ENCODE results near the gene BRMS1L.
"Not testable (repeated sequence)": the region's sequence is repeated elsewhere in the genome, so short reads cannot be mapped to it uniquely, and the experiment has no call there.

BRMS1L gene

DNA sequence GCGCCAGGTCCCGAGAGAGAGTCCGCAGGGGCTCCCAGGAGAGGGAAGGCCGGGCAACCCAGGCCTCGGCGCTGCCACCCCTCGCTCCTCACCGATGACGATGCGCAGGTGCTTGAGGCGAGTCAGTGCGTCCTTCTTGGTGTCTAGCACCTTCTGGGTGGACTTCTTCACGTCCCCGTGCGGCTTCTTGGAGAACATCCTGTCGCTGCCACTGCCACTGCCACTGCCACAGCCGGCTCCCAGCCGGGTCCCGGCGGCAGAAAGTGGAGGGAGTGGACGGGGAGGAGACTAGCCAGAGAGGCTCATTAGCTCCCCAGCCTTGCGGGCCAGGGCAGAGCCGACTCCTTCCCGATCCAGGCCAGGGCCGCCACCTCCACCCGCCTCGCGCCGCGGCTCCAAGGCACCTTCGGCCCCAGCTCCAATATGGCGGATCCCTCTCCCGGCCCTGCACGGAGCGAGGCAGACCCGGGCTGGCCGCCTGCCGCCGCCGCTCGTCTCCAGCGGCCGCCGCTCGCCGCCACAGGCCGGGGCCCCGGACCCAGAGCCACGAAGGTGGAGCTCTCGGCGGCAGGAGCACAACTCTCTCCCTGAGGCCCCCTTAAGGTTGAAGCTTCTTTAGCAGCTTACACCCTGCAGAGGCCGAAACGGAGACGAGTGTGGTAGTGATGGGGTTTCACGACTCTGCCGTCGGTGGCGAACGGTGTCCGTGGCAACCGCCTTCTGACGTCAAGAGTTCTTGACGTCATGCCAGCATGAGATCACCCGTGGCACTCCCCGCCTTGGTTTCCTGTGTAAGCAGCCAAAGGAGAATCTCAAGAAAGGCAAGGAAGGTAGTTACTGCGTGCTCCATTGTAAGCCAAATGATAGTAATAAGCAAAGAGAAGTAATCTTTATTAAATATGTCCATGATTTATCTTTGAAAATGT lies 17.2 kb upstream of the BRMS1L start, which contains the start of gene RALGAPA1:
Gene RALGAPA1, minus strand, starts transcription at position 658 of the 926 bp plus-strand sequence. Its CDS starts 460 bp downstream, at position 198.
- H3K4me1 ChIP-seq (ENCODE audit: insufficient read depth, low read length) = peaks cover 30% of the 10 kb centered on the region
- peak within 1 kb of the TSS; percentile 78 to 95 for H3K4me3 ChIP-seq (ENCODE audit: low read depth in 1 of 2, low read length in 2 of 2)
- peak within 1 kb of the TSS; percentile 94 for H3K4me2 ChIP-seq (ENCODE audit: insufficient read depth, low read length)
- TF ChIP-seq, protein P1, sequence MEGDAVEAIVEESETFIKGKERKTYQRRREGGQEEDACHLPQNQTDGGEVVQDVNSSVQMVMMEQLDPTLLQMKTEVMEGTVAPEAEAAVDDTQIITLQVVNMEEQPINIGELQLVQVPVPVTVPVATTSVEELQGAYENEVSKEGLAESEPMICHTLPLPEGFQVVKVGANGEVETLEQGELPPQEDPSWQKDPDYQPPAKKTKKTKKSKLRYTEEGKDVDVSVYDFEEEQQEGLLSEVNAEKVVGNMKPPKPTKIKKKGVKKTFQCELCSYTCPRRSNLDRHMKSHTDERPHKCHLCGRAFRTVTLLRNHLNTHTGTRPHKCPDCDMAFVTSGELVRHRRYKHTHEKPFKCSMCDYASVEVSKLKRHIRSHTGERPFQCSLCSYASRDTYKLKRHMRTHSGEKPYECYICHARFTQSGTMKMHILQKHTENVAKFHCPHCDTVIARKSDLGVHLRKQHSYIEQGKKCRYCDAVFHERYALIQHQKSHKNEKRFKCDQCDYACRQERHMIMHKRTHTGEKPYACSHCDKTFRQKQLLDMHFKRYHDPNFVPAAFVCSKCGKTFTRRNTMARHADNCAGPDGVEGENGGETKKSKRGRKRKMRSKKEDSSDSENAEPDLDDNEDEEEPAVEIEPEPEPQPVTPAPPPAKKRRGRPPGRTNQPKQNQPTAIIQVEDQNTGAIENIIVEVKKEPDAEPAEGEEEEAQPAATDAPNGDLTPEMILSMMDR (IDR thresholded peaks at IDR 0.05; ENCODE audit: borderline replicate concordance, extremely low read depth, low read length, poor library complexity, severe bottlenecking) = peak; percentile 68
- not testable (repeated sequence) for H3K9me3 ChIP-seq (ENCODE audit: insufficient read depth, low read length, severe bottlenecking); H3K27me3 ChIP-seq (ENCODE audit: insufficient read depth, low read length, poor library complexity); H4K20me1 ChIP-seq (ENCODE audit: insufficient read depth, low read length); H3K36me3 ChIP-seq (ENCODE audit: insufficient read depth, low read length)
- H2AFZ ChIP-seq (ENCODE audit: low read depth, low read length) = peak within 1 kb of the TSS; percentile 86
- DNase-seq (peak; percentile 93), ATAC-seq (ENCODE audit: insufficient read depth, low read depth) (peak; percentile 95)
- peak within 1 kb of the TSS; percentile 73 for H3K9ac ChIP-seq (ENCODE audit: low read depth, low read length)
- H3K27ac ChIP-seq (ENCODE audit: low read length) = peak within 1 kb of the TSS; percentile 71
- H3K79me2 ChIP-seq (ENCODE audit: insufficient read depth, low read length) = peaks cover 44% of the 10 kb centered on the region

DNA sequence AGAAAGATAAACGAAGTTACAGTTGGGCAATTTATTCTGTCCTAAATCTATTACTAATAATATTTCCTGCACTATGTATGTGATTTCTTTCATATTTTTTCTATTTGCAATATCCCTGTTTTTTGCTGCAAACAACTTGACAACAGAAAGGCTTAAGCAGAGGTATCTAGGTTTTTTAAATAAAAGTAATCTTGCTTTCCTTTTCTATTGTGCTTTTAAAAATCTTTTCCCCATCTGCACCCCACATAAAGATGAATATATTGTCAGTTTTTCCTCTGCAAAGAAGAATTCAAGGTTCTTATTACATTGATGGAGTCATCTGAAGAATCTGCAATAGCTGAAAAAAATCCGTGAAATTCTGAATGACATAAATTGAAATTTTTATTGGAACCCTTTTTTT lies 16.5 kb upstream of the BRMS1L start:
- peaks cover 2% of the 10 kb centered on the region; the same call in 1 of the 2 replicates for H4K20me1 ChIP-seq (ENCODE audit: insufficient read depth, low read length)
- no peak for DNase-seq
- no peaks in the 10 kb centered on the region for H3K36me3 ChIP-seq (ENCODE audit: insufficient read depth, low read length)
- H3K79me2 ChIP-seq (ENCODE audit: insufficient read depth, low read length) = peaks cover 38% of the 10 kb centered on the region
- H2AFZ ChIP-seq (ENCODE audit: low read depth, low read length) = peak overlapping the region; percentile 86; the same call in 1 of the 2 replicates
- ATAC-seq (ENCODE audit: insufficient read depth, low read depth) = no peak
- H3K4me3 ChIP-seq (ENCODE audit: low read depth in 1 of 2, low read length in 2 of 2) = peak overlapping the region in 1 of 2 experiments; percentile 95; a peak in 2 of 4 replicates
- H3K27ac ChIP-seq (ENCODE audit: low read length) = 0 out of 2 replicates have a peak overlapping the region, but pooled peaks have one; percentile 71
- H3K27me3 ChIP-seq (ENCODE audit: insufficient read depth, low read length, poor library complexity) = no peaks in the 10 kb centered on the region
- H3K9ac ChIP-seq (ENCODE audit: low read depth, low read length) = 0 out of 2 replicates have a peak overlapping the region, but pooled peaks have one; percentile 73
- TF ChIP-seq, protein P1 (IDR thresholded peaks at IDR 0.05; ENCODE audit: borderline replicate concordance, extremely low read depth, low read length, poor library complexity, severe bottlenecking) = no peak
- TF ChIP-seq EZH2 (IDR thresholded peaks at IDR 0.05; ENCODE audit: borderline replicate concordance, low read depth, low read length, severe bottlenecking) = no peak
- peaks cover 30% of the 10 kb centered on the region for H3K4me1 ChIP-seq (ENCODE audit: insufficient read depth, low read length)
- peak overlapping the region; percentile 94 for H3K4me2 ChIP-seq (ENCODE audit: insufficient read depth, low read length)
- no peaks in the 10 kb centered on the region for H3K9me3 ChIP-seq (ENCODE audit: insufficient read depth, low read length, severe bottlenecking)

DNA sequence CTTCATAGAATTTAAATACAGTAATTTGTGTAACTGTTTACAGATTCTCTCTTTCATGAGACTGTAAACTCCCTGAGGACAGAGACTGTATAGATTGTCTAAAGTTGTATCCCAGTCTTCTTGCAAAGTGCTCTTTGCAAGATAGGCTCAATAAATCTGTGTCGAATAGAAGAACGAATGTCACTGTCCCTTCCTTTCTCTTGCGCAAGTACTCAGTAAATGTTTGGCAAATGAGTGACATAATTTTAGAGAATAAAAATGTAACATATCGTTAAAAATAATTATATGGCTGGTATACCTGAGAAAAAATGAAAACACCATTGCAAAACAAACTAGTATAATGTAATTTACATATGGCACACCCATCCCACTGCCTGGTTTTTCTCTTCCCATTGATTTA lies 15.2 kb upstream of the BRMS1L start:
- no peak for TF ChIP-seq EZH2 (IDR thresholded peaks at IDR 0.05; ENCODE audit: borderline replicate concordance, low read depth, low read length, severe bottlenecking)
- no peak overlapping the region for H3K27ac ChIP-seq (ENCODE audit: low read length)
- no peak overlapping the region for H3K9ac ChIP-seq (ENCODE audit: low read depth, low read length)
- H2AFZ ChIP-seq (ENCODE audit: low read depth, low read length) = no peak overlapping the region
- H3K9me3 ChIP-seq (ENCODE audit: insufficient read depth, low read length, severe bottlenecking) = no peaks in the 10 kb centered on the region
- no peaks in the 10 kb centered on the region for H3K36me3 ChIP-seq (ENCODE audit: insufficient read depth, low read length)
- H3K4me1 ChIP-seq (ENCODE audit: insufficient read depth, low read length) = peaks cover 30% of the 10 kb centered on the region
- no peak for ATAC-seq (ENCODE audit: insufficient read depth, low read depth)
- H4K20me1 ChIP-seq (ENCODE audit: insufficient read depth, low read length) = peaks cover 2% of the 10 kb centered on the region; the same call in 1 of the 2 replicates
- no peak overlapping the region for H3K4me3 ChIP-seq (ENCODE audit: low read depth in 1 of 2, low read length in 2 of 2)
- no peaks in the 10 kb centered on the region for H3K27me3 ChIP-seq (ENCODE audit: insufficient read depth, low read length, poor library complexity)
- H3K4me2 ChIP-seq (ENCODE audit: insufficient read depth, low read length) = no peak overlapping the region
- peaks cover 26% of the 10 kb centered on the region for H3K79me2 ChIP-seq (ENCODE audit: insufficient read depth, low read length)
- no peak for DNase-seq

DNA sequence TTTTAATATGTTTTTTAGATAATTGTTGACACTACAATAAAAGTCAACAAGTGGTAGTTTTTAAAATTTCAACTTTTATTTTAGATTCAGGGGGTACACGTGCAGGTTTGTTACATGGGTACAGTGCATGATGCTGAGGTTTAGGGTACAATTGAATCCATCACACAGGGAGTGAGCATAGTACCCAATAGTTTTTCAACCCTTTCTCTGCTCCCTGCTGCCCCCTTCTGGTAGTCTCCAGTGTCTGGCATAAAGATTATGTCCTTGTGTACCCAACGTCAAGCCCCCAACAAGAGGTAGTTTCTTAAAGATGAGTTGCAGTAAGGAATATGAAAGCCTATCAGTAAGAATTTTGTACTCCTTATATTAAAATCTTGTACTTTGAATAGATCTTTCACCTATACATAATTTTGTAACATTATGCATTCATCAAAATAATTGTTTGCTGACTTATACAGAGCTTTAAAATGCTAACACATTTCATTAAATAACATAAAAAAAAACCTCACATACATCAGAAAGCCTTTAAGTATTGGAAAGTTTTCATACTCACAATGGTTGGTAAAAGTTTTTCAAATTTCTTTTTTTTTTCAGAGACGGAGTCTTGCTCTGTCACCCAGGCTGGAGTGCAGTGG lies 11.7 kb upstream of the BRMS1L start:
- H3K4me3 ChIP-seq (ENCODE audit: low read depth in 1 of 2, low read length in 2 of 2) = no peak overlapping the region
- H3K36me3 ChIP-seq (ENCODE audit: insufficient read depth, low read length) = no peaks in the 10 kb centered on the region
- H3K27me3 ChIP-seq (ENCODE audit: insufficient read depth, low read length, poor library complexity) = no peaks in the 10 kb centered on the region
- no peak for TF ChIP-seq EZH2 (IDR thresholded peaks at IDR 0.05; ENCODE audit: borderline replicate concordance, low read depth, low read length, severe bottlenecking)
- TF ChIP-seq, protein P1 (IDR thresholded peaks at IDR 0.05; ENCODE audit: borderline replicate concordance, extremely low read depth, low read length, poor library complexity, severe bottlenecking) = peak; percentile 87
- no peaks in the 10 kb centered on the region for H3K79me2 ChIP-seq (ENCODE audit: insufficient read depth, low read length)
- H3K4me2 ChIP-seq (ENCODE audit: insufficient read depth, low read length) = no peak overlapping the region
- no peaks in the 10 kb centered on the region for H4K20me1 ChIP-seq (ENCODE audit: insufficient read depth, low read length)
- H3K4me1 ChIP-seq (ENCODE audit: insufficient read depth, low read length) = peaks cover 1% of the 10 kb centered on the region
- H2AFZ ChIP-seq (ENCODE audit: low read depth, low read length) = no peak overlapping the region
- ATAC-seq (ENCODE audit: insufficient read depth, low read depth) (peak; percentile 94), DNase-seq (peak; percentile 79)
- H3K9ac ChIP-seq (ENCODE audit: low read depth, low read length) = no peak overlapping the region
- no peaks in the 10 kb centered on the region for H3K9me3 ChIP-seq (ENCODE audit: insufficient read depth, low read length, severe bottlenecking)
- H3K27ac ChIP-seq (ENCODE audit: low read length) = no peak overlapping the region
